GM18502 (cell line): ENCODE data around the gene GCH1.
"Not testable (repeated sequence)": the region's sequence is repeated elsewhere in the genome, so short reads cannot be mapped to it uniquely, and the experiment has no call there.

ENCODE experiments used
- ATAC-seq: cut with Tn5 transposase; IDR thresholded peaks from one replicate; pipeline ENCODE4 v1.9.1; 2021; ENCODE audit warnings: mild to moderate bottlenecking; ENCODE audit not compliant: unreplicated experiment, poor library complexity

The GCH1 gene

GRCh38 chr14:54902521-54903420, at the start of gene GCH1:
GCH1 (minus strand) TSS chr14:54902826; CDS start chr14:54902663, 163 bp downstream.
- peak; percentile 82 for ATAC-seq

GRCh38 chr14:54947230-54947629, 44.6 kb upstream of the GCH1 start:
- no peak for ATAC-seq

- ATAC-seq, result no peak
Observed at GRCh38 chr14:54946500-54946899, 43.9 kb upstream of the GCH1 start.

GRCh38 chr14:54944737-54945391, 42.2 kb upstream of the GCH1 start:
- ATAC-seq, result no peak

- no peak for ATAC-seq
Observed at GRCh38 chr14:54942913-54943312, 40.3 kb upstream of the GCH1 start.

GRCh38 chr14:54936816-54937215, 34.2 kb upstream of the GCH1 start:
- ATAC-seq, result no peak

- no peak for ATAC-seq
Observed at GRCh38 chr14:54935958-54936357, 33.3 kb upstream of the GCH1 start.

GRCh38 chr14:54935100-54935499, 32.5 kb upstream of the GCH1 start:
- ATAC-seq, result no peak

GRCh38 chr14:54933006-54933405, 30.4 kb upstream of the GCH1 start:
- no peak for ATAC-seq

- no peak for ATAC-seq
Observed at GRCh38 chr14:54931598-54932340, 29.1 kb upstream of the GCH1 start.

GRCh38 chr14:54931101-54931500, 28.5 kb upstream of the GCH1 start:
- ATAC-seq, result no peak

- no peak for ATAC-seq
Observed at GRCh38 chr14:54929556-54929955, 26.9 kb upstream of the GCH1 start.

GRCh38 chr14:54928216-54928615, 25.6 kb upstream of the GCH1 start:
- no peak for ATAC-seq

GRCh38 chr14:54927551-54927950, 24.9 kb upstream of the GCH1 start:
- ATAC-seq, result no peak

GRCh38 chr14:54926570-54926969, 23.9 kb upstream of the GCH1 start:
- not testable (repeated sequence) for ATAC-seq

GRCh38 chr14:54922598-54922997, 20.0 kb upstream of the GCH1 start:
- no peak for ATAC-seq

- no peak for ATAC-seq
Observed at GRCh38 chr14:54920052-54920451, 17.4 kb upstream of the GCH1 start.

GRCh38 chr14:54919330-54919729, 16.7 kb upstream of the GCH1 start:
- no peak for ATAC-seq

- ATAC-seq, result no peak
Observed at GRCh38 chr14:54918427-54918826, 15.8 kb upstream of the GCH1 start.

GRCh38 chr14:54916101-54916500, 13.5 kb upstream of the GCH1 start:
- no peak for ATAC-seq
